Cardiac fibroblast (primary cell): ENCODE measurements around the gene NFIB.

Source experiments
- DNase-seq, 2 donors: peaks; one replicate each; pipeline versions ENCODE4 v3.0.0 to v3.0.0-alpha.2; 2010; ENCODE audit warnings: low read depth in 2 of 2
- H3K4me3 ChIP-seq, 2 donors: replicated peaks in 1 of 2; 1 replicate in 1 of 2; 2 replicates in 1 of 2; pipeline ENCODE4 v1.5.1; 2011; ENCODE audit warnings: low read depth in 2 of 2, low read length in 2 of 2, mild to moderate bottlenecking in 2 of 2, moderate library complexity in 1 of 2
- CTCF ChIP-seq: IDR thresholded peaks from one replicate; pipeline ENCODE4 v1.5.1; 2011; ENCODE audit warnings: low read depth, mild to moderate bottlenecking, low read length, inconsistent platforms

The NFIB gene

GRCh38 chr9:14092344-14092743, 221.6 kb downstream of the NFIB start:
- no peak overlapping the region for H3K4me3 ChIP-seq
- peak; percentile 39 to 62 for DNase-seq
- TF ChIP-seq CTCF = no peak

GRCh38 chr9:14089051-14089803, 224.7 kb downstream of the NFIB start:
- H3K4me3 ChIP-seq = no peak overlapping the region
- no peak for TF ChIP-seq CTCF
- DNase-seq = peak; percentile 41 to 52

- no peak overlapping the region for H3K4me3 ChIP-seq
- TF ChIP-seq CTCF = no peak
- no peak for DNase-seq
Observed at GRCh38 chr9:14087576-14087975, 226.4 kb downstream of the NFIB start.

- no peak for TF ChIP-seq CTCF
- no peak for DNase-seq
- H3K4me3 ChIP-seq = no peak overlapping the region
Observed at GRCh38 chr9:14086495-14086894, 227.4 kb downstream of the NFIB start.

GRCh38 chr9:14085810-14086209, 228.1 kb downstream of the NFIB start:
- TF ChIP-seq CTCF = no peak
- DNase-seq = no peak
- H3K4me3 ChIP-seq = no peak overlapping the region

GRCh38 chr9:14084867-14085266, 229.1 kb downstream of the NFIB start:
- TF ChIP-seq CTCF = no peak
- H3K4me3 ChIP-seq = no peak overlapping the region
- DNase-seq = no peak

GRCh38 chr9:14083366-14083765, 230.6 kb downstream of the NFIB start:
- no peak for TF ChIP-seq CTCF
- DNase-seq = no peak
- H3K4me3 ChIP-seq = no peak overlapping the region
